IMR-90 (cell line): ENCODE measurements around the gene ARHGAP15. TPM values are rescaled to one million over a fixed set of nuclear protein-coding genes. Genes with fewer than 3 reads are reported as not detected.

ENCODE experiments used
- ATAC-seq: fragments of 200-7000 bp; cut with Tn5 transposase; 2 replicates; pipeline ENCODE4 v1.9.1; 2020; ENCODE audit warnings: low read depth, mild to moderate bottlenecking, moderate library complexity
- BruUV-seq: library from RNA; stranded (reverse); fragments of 400-500 nt; replicated peaks from 2 replicates; lab custom pipeline; 2021; lab: Mats Ljungman, UMichigan
- CTCF ChIA-PET: fragments of 300-600 bp; formaldehyde crosslinking; extraction: SDS; loops from one replicate; lab custom pipeline; 2021; ENCODE audit warnings: antibody characterized with exemption; lab: Yijun Ruan, JAX
- POLR2A ChIA-PET: fragments of 300-600 bp; sonication (Branson Sonifier 250); formaldehyde crosslinking; loops from one replicate; lab custom pipeline; 2022; ENCODE audit warnings: antibody characterized with exemption; ENCODE audit not compliant: unreplicated experiment; lab: Charles Lee
- DNase-seq: peaks from one replicate; pipeline ENCODE4 v3.0.0; 2013
- H2AFZ ChIP-seq: replicated peaks from 2 replicates; pipeline ENCODE3; 2013; ENCODE audit warnings: low read length, mild to moderate bottlenecking; ENCODE audit not compliant: poor library complexity
- H2AK5ac ChIP-seq: 2 replicates; pipeline ENCODE4 v1.6.1; 2013; ENCODE audit warnings: low read depth, low read length, inconsistent platforms
- H2AK9ac ChIP-seq: replicated peaks from 2 replicates; pipeline ENCODE3; 2013; ENCODE audit warnings: mild to moderate bottlenecking, low read depth, low read length, moderate library complexity; ENCODE audit not compliant: poor library complexity
- H2BK120ac ChIP-seq: 2 replicates; pipeline ENCODE4 v1.6.1; 2013; ENCODE audit warnings: low read depth, low read length, inconsistent platforms
- H2BK15ac ChIP-seq: 3 replicates; pipeline ENCODE4 v1.6.1; 2013; ENCODE audit warnings: low read depth, low read length, inconsistent platforms
- H2BK20ac ChIP-seq: 2 replicates; pipeline ENCODE4 v1.6.1; 2013; ENCODE audit warnings: low read depth, mild to moderate bottlenecking, inconsistent platforms, low read length, moderate library complexity
- H2BK5ac ChIP-seq: 2 replicates; pipeline ENCODE4 v1.6.1; 2013; ENCODE audit warnings: mild to moderate bottlenecking, low read depth, low read length, inconsistent platforms; ENCODE audit not compliant: poor library complexity, severe bottlenecking
- H3K14ac ChIP-seq: replicated peaks from 2 replicates; pipeline ENCODE4 v1.6.1; 2013; ENCODE audit warnings: low read depth, low read length, inconsistent platforms
- H3K18ac ChIP-seq: 2 replicates; pipeline ENCODE4 v1.6.1; 2013; ENCODE audit warnings: low read depth, low read length, control low read depth
- H3K23ac ChIP-seq: 2 replicates; pipeline ENCODE4 v1.6.1; 2013; ENCODE audit warnings: low read depth, low read length, inconsistent platforms
- H3K27ac ChIP-seq: 2 replicates; pipeline ENCODE4 v1.5.1; 2013; ENCODE audit warnings: mild to moderate bottlenecking, control low read depth, low read length; ENCODE audit not compliant: insufficient read depth
- H3K27me3 ChIP-seq: 2 replicates; pipeline ENCODE4 v1.6.1; 2013; ENCODE audit warnings: low read length; ENCODE audit not compliant: control insufficient read depth, insufficient read depth
- H3K36me3 ChIP-seq: 2 replicates; pipeline ENCODE4 v1.6.1; 2013; ENCODE audit warnings: low read length, mixed read lengths; ENCODE audit not compliant: control insufficient read depth, insufficient read depth
- H3K4ac ChIP-seq: 2 replicates; pipeline ENCODE4 v1.6.1; 2013; ENCODE audit warnings: low read depth, low read length, inconsistent platforms
- H3K4me1 ChIP-seq: 2 replicates; pipeline ENCODE4 v1.6.1; 2013; ENCODE audit warnings: low read length, mixed read lengths; ENCODE audit not compliant: control insufficient read depth, insufficient read depth
- H3K4me2 ChIP-seq: 2 replicates; pipeline ENCODE4 v1.6.1; 2013; ENCODE audit warnings: low read depth, mild to moderate bottlenecking, control low read depth, low read length, moderate library complexity
- H3K4me3 ChIP-seq: 2 replicates; pipeline ENCODE4 v1.5.1; 2013; ENCODE audit warnings: low read depth, mild to moderate bottlenecking, control low read depth, low read length, moderate library complexity; ENCODE audit not compliant: insufficient read depth
- H3K56ac ChIP-seq: 2 replicates; pipeline ENCODE4 v1.6.1; 2013; ENCODE audit warnings: low read length, inconsistent platforms; ENCODE audit not compliant: insufficient read depth; ENCODE audit errors: extremely low read depth
- H3K79me1 ChIP-seq, 2 experiments: 2 replicates each; pipeline ENCODE4 v1.6.1; 2013; ENCODE audit warnings: low read length in 2 of 2, inconsistent platforms in 1 of 2, low read depth in 1 of 2
- H3K9ac ChIP-seq: 2 replicates; pipeline ENCODE4 v1.6.1; 2013; ENCODE audit warnings: low read depth, low read length, control low read depth
- H3K9me1 ChIP-seq: 2 replicates; pipeline ENCODE4 v1.6.1; 2013; ENCODE audit warnings: low read length, inconsistent platforms; ENCODE audit not compliant: insufficient read depth
- H3K9me3 ChIP-seq: 2 replicates; pipeline ENCODE4 v1.6.1; 2013; ENCODE audit warnings: low read length; ENCODE audit not compliant: control insufficient read depth, insufficient read depth
- H4K20me1 ChIP-seq: 2 replicates; pipeline ENCODE4 v1.6.1; 2013; ENCODE audit warnings: low read length, inconsistent platforms; ENCODE audit not compliant: insufficient read depth
- H4K5ac ChIP-seq: 2 replicates; pipeline ENCODE4 v1.6.1; 2013; ENCODE audit warnings: mild to moderate bottlenecking, low read depth, low read length, control low read depth
- H4K8ac ChIP-seq, 2 experiments: 2 replicates each; pipeline ENCODE4 v1.6.1; 2013; ENCODE audit warnings: low read depth in 2 of 2, low read length in 2 of 2, control low read depth in 1 of 2, inconsistent platforms in 1 of 2
- H4K91ac ChIP-seq: 2 replicates; pipeline ENCODE4 v1.6.1; 2013; ENCODE audit warnings: low read depth, low read length, inconsistent platforms; ENCODE audit not compliant: insufficient read depth
- BHLHE40 ChIP-seq: fragments of 150-350 bp; IDR thresholded peaks from 2 replicates; pipeline ENCODE4 v1.6.1; 2016; ENCODE audit warnings: mild to moderate bottlenecking, low read depth, low read length
- NFE2L2 ChIP-seq: fragments of 150-350 bp; IDR thresholded peaks from 2 replicates; pipeline ENCODE4 v1.6.1; 2016; ENCODE audit warnings: low read depth, mild to moderate bottlenecking, low read length
- RAD21 ChIP-seq: IDR thresholded peaks from 2 replicates; pipeline ENCODE4 v1.6.1; 2012; ENCODE audit warnings: low read length, improper control_type of control experiment
- RCOR1 ChIP-seq: IDR thresholded peaks from 2 replicates; pipeline ENCODE4 v1.6.1; 2012; ENCODE audit warnings: mild to moderate bottlenecking, low read length, improper control_type of control experiment; ENCODE audit not compliant: insufficient replicate concordance
- SMC3 ChIP-seq: fragments of 150-350 bp; IDR thresholded peaks from 2 replicates; pipeline ENCODE4 v1.6.1; 2016; ENCODE audit warnings: low read depth, mild to moderate bottlenecking, antibody characterized with exemption, low read length, moderate library complexity
- USF2 ChIP-seq: fragments of 150-350 bp; IDR thresholded peaks from 2 replicates; pipeline ENCODE4 v1.6.1; 2017; ENCODE audit warnings: mild to moderate bottlenecking, antibody characterized with exemption, low read length, low read depth
- WGBS, 2 experiments: methylation state at CpG; one replicate each; pipeline versions ENCODE4 v1.1.5 to v1.1.7; 2013; ENCODE audit warnings: missing lambda C conversion rate in 2 of 2; ENCODE audit not compliant: insufficient read length in 1 of 2; ENCODE audit errors: extremely low coverage in 2 of 2; 5-methylcytosine and 5-hydroxymethylcytosine counted together
- dilution Hi-C: fragments of 300-500 bp; cut with HindIII; formaldehyde crosslinking; loops from one replicate; pipeline ENCODE4 v1.14.3; 2018; ENCODE audit warnings: low sequenced_read_pairs; ENCODE audit not compliant: unreplicated experiment
- in situ Hi-C: fragments of 300-500 bp; cut with MboI; formaldehyde crosslinking; loops from 3 replicates; pipeline ENCODE4 v1.14.3; 2019; ENCODE audit warnings: low sequenced_read_pairs, inconsistent platforms, mixed read lengths
- intact Hi-C: fragments of 100-400 bp; cut with micrococcal nuclease; formaldehyde crosslinking; loops from 2 replicates; pipeline ENCODE4 v1.10.0; 2022
- polyA plus RNA-seq, 3 experiments: library from polyadenylated mRNA; depleted of rRNA; stranded (reverse); fragments of >200 nt; gene quantifications; 2 replicates each; pipeline ENCODE4 v1.2.3, GENCODE V29; 2012; ENCODE audit warnings: low replicate concordance in 1 of 3
- total RNA-seq: library from RNA; depleted of rRNA; stranded (reverse); fragments of >200 nt; gene quantifications from 2 replicates; pipeline ENCODE4 v1.2.3, GENCODE V29; 2012

ARHGAP15 gene
- total and polyA plus RNA-seq, 2 of the 4 experiments (the other 2 are of a cell fraction) = not detected

- Histone ChIP-seq H2BK20ac (peak overlapping the region; percentile 75; the same call in 1 of the 2 replicates), H4K5ac (peak overlapping the region; percentile 50; the same call in 1 of the 2 replicates), H2BK5ac (peak overlapping the region; percentile 22), H2AFZ (peak overlapping the region; percentile 87), H4K91ac (peak overlapping the region; percentile 55), H3K14ac (peak overlapping the region; percentile 69), H3K18ac (peak overlapping the region; percentile 78), H3K9me3 (peaks cover under 1% of the 10 kb centered on the region), H3K27me3 (no peaks in the 10 kb centered on the region), H3K56ac (peak overlapping the region; percentile 57; the same call in 1 of the 2 replicates), H4K20me1 (no peaks in the 10 kb centered on the region), H4K8ac (peak overlapping the region; percentile 27 to 41; a peak in 2 of 4 replicates), H3K4ac (peak overlapping the region; percentile 57), H3K79me1 (no peaks in the 10 kb centered on the region), H2BK15ac (peak overlapping the region; percentile 38; the same call in 1 of the 3 replicates), H3K4me2 (peak overlapping the region; percentile 76), H3K4me3 (peak overlapping the region; percentile 8; the same call in 1 of the 2 replicates), H3K9me1 (no peaks in the 10 kb centered on the region), H3K36me3 (no peaks in the 10 kb centered on the region), H2AK5ac (no peak overlapping the region), H3K4me1 (peaks cover 4% of the 10 kb centered on the region; the same call in 1 of the 2 replicates), H3K9ac (no peak overlapping the region), H2BK120ac (peak overlapping the region; percentile 86), H3K23ac (peak overlapping the region; percentile 63; the same call in 1 of the 2 replicates), H2AK9ac (no peak overlapping the region), H3K27ac (peak overlapping the region; percentile 31; the same call in 1 of the 2 replicates)
- in situ Hi-C loops (no loop called here), dilution Hi-C loops (no loop called here), intact Hi-C loops (no loop called here)
- WGBS, 2 experiments = 8% methylated on average over 4 of the region's 6 CpGs; no CpG with 5 or more reads in 1 of the 2 experiments
- no TSS peak for BruUV-seq
- DNase-seq = peak; percentile 7
- TF ChIP-seq RCOR1 = no peak
- no peak for TF ChIP-seq RAD21
- peak; percentile 5; the same call in 1 of the 2 replicates for TF ChIP-seq BHLHE40
- no peak for TF ChIP-seq NFE2L2
- TF ChIP-seq USF2 = peak; percentile 3; the same call in 1 of the 2 replicates
- TF ChIP-seq SMC3 = no peak
- ATAC-seq = peak; percentile 61
- ChIA-PET CTCF (interaction anchor here (0.6 kb wide), 1 partner anchor 17 kb away, joined by 3 read pairs; no protein-coding TSS in a partner anchor), POLR2A (no interaction called here)
These were observed 587.8 kb downstream of the ARHGAP15 start for GRCh38 chr2:143717053-143717452.
